GM12892 (cell line): ENCODE measurements around the gene PPHLN1.

Experiments
- POLR2A ChIP-seq: IDR thresholded peaks from 2 replicates; pipeline ENCODE4 v1.6.1; 2011; ENCODE audit warnings: low read depth, low read length, control low read depth
- POLR2AphosphoS5 ChIP-seq: IDR thresholded peaks from 2 replicates; pipeline ENCODE4 v1.6.1; 2011; ENCODE audit warnings: low read depth, low read length, control low read depth

DNA sequence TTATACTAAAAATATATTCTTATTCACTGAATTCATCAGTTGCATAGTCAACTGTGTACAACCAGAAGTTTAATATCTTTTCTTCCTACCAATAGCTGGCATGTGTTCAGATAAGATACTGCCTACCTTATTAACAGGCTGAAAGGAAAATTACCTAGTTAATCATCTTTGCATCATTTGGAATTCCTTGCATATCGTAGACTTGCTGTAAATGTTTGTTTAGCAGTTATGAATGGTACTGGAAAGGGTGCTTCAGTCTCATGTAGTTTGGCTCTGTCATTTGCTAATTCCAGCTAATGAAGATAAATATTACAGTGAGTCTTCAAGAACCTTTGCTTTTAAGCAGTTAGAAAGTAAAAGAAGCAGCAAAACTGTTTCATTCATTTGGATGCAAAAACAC, 84.4 kb downstream of the PPHLN1 start:
- TF ChIP-seq POLR2AphosphoS5: no peak
- TF ChIP-seq POLR2A: no peak
